ENCODE data around the gene AFDN. TPM values are rescaled to one million over a fixed set of nuclear protein-coding genes. Genes with fewer than 3 reads are reported as not detected.

The AFDN gene
- total and polyA plus RNA-seq, 2 of the 8 experiments (the other 6 are each of a cell fraction or from before 2014, with no cell fraction given) = 53.4 to 192 TPM

DNA sequence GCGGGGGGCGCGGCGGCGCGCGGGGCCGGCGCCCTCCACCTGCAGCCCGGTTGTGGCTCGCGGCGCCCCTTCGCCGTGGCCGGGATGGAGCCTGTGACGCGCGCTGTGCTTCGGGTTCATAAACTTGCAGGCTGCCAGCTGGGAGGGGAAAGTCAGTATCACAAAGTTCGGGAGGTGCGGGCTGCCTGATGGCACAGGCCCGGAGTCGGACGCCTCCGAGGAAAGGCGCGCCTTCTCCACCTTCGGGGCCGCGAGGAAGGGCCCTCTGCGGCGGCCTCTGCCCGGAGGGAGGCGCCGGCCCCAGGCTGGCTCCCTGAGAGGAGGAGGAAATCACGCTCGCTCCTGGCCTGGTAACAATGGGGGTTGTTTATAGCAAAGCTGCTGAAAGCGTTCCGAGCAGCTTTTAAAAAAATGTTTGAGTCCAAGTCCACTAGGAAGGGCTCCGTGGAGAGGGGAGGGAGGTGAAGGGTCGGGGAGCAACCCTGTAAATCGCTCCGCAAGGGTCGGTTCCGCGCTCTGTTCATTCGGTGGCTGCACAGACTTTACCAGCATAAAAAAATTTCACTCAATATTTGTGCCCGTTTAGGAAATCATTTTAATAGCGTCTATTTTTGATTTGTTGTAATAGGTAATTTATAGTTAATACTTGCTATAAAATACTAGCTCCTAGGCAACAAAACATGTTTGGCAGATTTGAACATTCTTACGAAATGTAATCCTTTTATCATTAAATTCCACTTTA is 1.0 kb downstream of the AFDN start (continued):
- peak; percentile 10; the same call in 1 of the 2 replicates for TF ChIP-seq KDM1A (IDR thresholded peaks at IDR 0.05; ENCODE audit: borderline replicate concordance, low read length)
- no peak for TF ChIP-seq SIRT6 (IDR thresholded peaks at IDR 0.05; ENCODE audit: low read length)

Data from H1 (cell line).